Gastroesophageal sphincter (tissue), 4 donors: ENCODE data around the gene IVL. TPM values are rescaled to one million over a fixed set of nuclear protein-coding genes. Genes with fewer than 3 reads are reported as not detected.

Experiments
- ATAC-seq: fragments of 150-250 bp; one replicate; pipeline ENCODE4 v1.9.1; 2016; ENCODE audit warnings: mild to moderate bottlenecking, moderate library complexity
- H3K27ac ChIP-seq, 4 donors: fragments of 200-600 bp; sonication (generic) in 3 of 4; 1 replicate in 3 of 4; 2 replicates in 1 of 4; pipeline ENCODE4 v1.5.1; 2016 to 2019
- H3K27me3 ChIP-seq: fragments of 200-600 bp; sonication (generic); one replicate; pipeline ENCODE4 v1.5.1; 2019
- H3K36me3 ChIP-seq, 2 donors: fragments of 200-600 bp; sonication (generic); one replicate each; pipeline ENCODE4 v1.5.1; 2019; ENCODE audit warnings: control low read depth in 1 of 2
- H3K4me1 ChIP-seq, 3 donors: fragments of 200-600 bp; sonication (generic); 1 replicate in 2 of 3; 2 replicates in 1 of 3; pipeline ENCODE4 v1.5.1; 2016 to 2019; ENCODE audit warnings: control low read depth in 2 of 3
- H3K4me3 ChIP-seq, 2 donors: fragments of 200-600 bp; sonication (generic); one replicate each; pipeline ENCODE4 v1.5.1; 2019; ENCODE audit warnings: mild to moderate bottlenecking in 1 of 2, moderate library complexity in 1 of 2
- H3K9me3 ChIP-seq, 3 donors: fragments of 200-600 bp; sonication (generic); one replicate each; pipeline ENCODE4 v1.5.1; 2017 to 2019; ENCODE audit warnings: control low read depth in 2 of 3
- CTCF ChIP-seq, 4 experiments: fragments of 200-600 bp in 2 of 4; fragments of 450-650 bp in 2 of 4; sonication (generic) in 1 of 4; IDR thresholded peaks; one replicate each; pipeline ENCODE4 v1.5.1; 2017 to 2019; ENCODE audit warnings: antibody characterized with exemption in 4 of 4, mild to moderate bottlenecking in 2 of 4, moderate library complexity in 2 of 4
- EP300 ChIP-seq: sonication (generic); formaldehyde crosslinking; IDR thresholded peaks from one replicate; pipeline ENCODE4 v1.6.1; 2017; ENCODE audit warnings: antibody characterized with exemption, mild to moderate bottlenecking
- POLR2A ChIP-seq, 2 donors: fragments of 450-650 bp; IDR thresholded peaks; one replicate each; pipeline ENCODE4 v1.6.1; 2017; ENCODE audit warnings: antibody characterized with exemption in 2 of 2, mild to moderate bottlenecking in 2 of 2, moderate library complexity in 1 of 2
- POLR2AphosphoS5 ChIP-seq: sonication (generic); formaldehyde crosslinking; IDR thresholded peaks from one replicate; pipeline ENCODE4 v1.6.1; 2017; ENCODE audit warnings: antibody characterized with exemption
- WGBS, 2 donors: methylation state at CpG; one replicate each; pipeline ENCODE4 v1.1.5; 2018; ENCODE audit warnings: low coverage in 1 of 2; 5-methylcytosine and 5-hydroxymethylcytosine counted together
- total RNA-seq, 4 donors: library from RNA; depleted of rRNA; stranded (reverse); fragments of >200 nt; gene quantifications; one replicate each; pipeline ENCODE4 v1.1.0, GENCODE V29; 2016

The IVL gene
- total RNA-seq, 4 donors from 2014 or later, result 0.31 to 13.7 (median 1.1) TPM; not detected in 1

DNA sequence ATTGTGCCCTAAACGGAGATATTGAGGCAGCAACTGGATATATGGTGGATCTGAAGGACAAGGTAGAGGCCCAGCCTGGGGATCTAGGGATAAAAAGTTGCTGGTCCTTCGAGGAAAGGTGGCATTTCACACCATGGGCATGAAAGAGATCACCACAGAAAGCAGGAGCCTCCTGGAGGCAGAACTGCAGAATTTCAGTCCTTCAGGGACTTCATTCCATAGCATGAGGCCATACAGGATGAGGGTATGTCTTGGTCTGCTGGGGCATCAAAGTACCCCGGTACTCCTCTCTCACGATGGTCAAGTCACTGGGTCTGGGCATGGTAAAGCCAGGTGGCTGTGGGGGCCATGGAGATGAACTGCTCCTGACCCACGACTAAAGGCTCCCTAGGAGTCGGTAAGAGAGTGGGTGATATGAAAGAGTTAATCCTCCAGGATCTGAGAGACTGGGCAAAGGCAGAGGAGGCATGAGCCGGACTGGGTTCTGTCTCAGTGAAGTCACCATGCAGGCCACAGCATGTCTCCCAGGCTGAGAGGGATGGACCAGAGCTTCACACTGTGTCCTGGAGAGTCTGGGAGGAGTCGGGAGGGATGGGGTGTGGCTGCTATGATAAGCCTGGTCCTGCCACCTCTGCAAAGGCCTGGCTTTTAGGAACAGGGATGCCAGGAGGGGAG lies 32.8 kb downstream of the IVL start:
- 76 to 77% methylated on average over 5 to 8 of the region's 8 CpGs for WGBS, 2 donors
- no peak for ATAC-seq
- TF ChIP-seq EP300 (no peak), POLR2AphosphoS5 (no peak), POLR2A (IDR thresholded peaks at IDR 0.05) (no peak), CTCF (IDR thresholded peaks at IDR 0.05) (no peak)
- no peak overlapping the region for H3K4me3 ChIP-seq
- H3K36me3 ChIP-seq, result no peaks in the 10 kb centered on the region
- H3K27me3 ChIP-seq, result no peaks in the 10 kb centered on the region
- H3K9me3 ChIP-seq, result no peaks in the 10 kb centered on the region
- no peaks in the 10 kb centered on the region for H3K4me1 ChIP-seq
- no peak overlapping the region for H3K27ac ChIP-seq

DNA sequence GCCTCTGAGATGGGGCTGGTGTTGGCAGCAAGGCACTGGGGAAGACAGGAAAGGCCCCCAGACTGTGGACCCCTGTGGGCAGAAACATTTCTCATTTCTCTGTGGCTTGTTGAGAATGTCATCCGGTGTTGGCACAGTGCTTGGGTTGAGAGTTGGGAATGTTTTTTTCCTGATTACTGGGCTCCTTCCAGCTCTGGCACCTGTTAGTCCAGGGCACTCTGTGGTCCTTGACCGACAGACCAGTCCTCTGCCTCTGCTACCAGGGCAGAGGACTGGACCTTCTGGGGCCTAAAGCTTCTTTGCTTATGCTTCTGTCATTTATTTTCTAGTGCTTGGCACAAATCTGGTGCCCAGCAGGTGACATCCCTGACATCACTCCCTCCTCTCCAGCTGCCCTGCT lies 33.8 kb downstream of the IVL start:
- WGBS, 2 donors, result 71 to 90% methylated on average over 1 to 2 of the region's 2 CpGs
- no peak for TF ChIP-seq CTCF (IDR thresholded peaks at IDR 0.05)
- no peak for TF ChIP-seq POLR2A (IDR thresholded peaks at IDR 0.05)
- no peak for TF ChIP-seq POLR2AphosphoS5
- no peak for TF ChIP-seq EP300
- Histone ChIP-seq H3K9me3 (no peaks in the 10 kb centered on the region), H3K4me3 (no peak overlapping the region), H3K4me1 (no peaks in the 10 kb centered on the region), H3K27ac (no peak overlapping the region), H3K27me3 (no peaks in the 10 kb centered on the region), H3K36me3 (no peaks in the 10 kb centered on the region)
- ATAC-seq, result no peak

DNA sequence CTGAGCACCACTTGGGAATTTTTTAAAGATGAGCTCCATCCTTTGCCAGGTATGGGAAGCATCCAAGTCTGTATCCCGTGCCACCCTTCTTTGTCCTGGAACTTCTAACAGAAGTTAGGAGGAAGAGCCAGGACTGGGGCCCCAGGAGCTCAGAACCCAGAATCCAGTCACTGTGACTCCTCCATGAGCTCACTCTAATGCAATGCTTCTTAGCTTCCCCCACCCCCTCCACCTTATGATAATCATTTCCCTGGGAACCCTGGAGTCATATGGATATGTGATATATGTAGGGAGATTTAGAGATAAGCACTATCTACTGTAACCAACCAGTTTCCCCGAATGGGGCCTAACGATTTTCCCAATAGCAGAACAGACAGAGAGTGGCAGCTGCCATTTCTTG lies 37.9 kb downstream of the IVL start:
- H3K27me3 ChIP-seq, result no peaks in the 10 kb centered on the region
- no peak overlapping the region for H3K27ac ChIP-seq
- no peaks in the 10 kb centered on the region for H3K4me1 ChIP-seq
- no peaks in the 10 kb centered on the region for H3K9me3 ChIP-seq
- WGBS, 2 donors, result 89 to 96% methylated on average over 2 to 3 of the region's 3 CpGs
- no peak for ATAC-seq
- TF ChIP-seq POLR2A (IDR thresholded peaks at IDR 0.05) (no peak), CTCF (IDR thresholded peaks at IDR 0.05) (no peak)
- H3K36me3 ChIP-seq, result no peaks in the 10 kb centered on the region
- no peak overlapping the region for H3K4me3 ChIP-seq

GRCh38 chr1:152946651-152947256 lies 38.4 kb downstream of the IVL start, which contains the start of gene SPRR5:
TSS of gene SPRR5 (plus strand) at chr1:152947206. CDS start at chr1:152948555, 1,349 bp downstream.
- TF ChIP-seq EP300, result no peak
- TF ChIP-seq POLR2A (IDR thresholded peaks at IDR 0.05), result no peak
- TF ChIP-seq CTCF (IDR thresholded peaks at IDR 0.05), result no peak
- TF ChIP-seq POLR2AphosphoS5, result no peak
- ATAC-seq, result no peak
- WGBS, 2 donors, result 40 to 79% methylated on average over 1 to 2 of the region's 4 CpGs

DNA sequence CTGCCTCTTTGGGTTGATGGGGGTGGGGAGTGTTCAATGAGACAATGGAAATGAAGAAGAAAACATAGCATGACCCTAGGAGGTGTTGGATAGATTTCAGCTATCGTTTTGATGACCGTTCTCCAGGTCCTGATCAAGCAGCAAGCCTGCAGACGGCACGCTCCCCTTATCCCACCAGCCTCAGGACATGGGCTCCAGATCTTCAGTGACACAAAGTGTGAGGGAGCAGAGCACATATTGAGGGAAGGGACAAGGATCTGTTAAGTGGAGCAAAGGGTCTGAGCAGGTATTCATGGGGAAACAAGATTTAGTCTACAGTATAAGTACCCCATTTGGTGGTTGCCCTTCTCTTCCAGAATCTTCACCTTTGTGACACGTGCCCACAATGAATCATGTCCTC lies 43.4 kb downstream of the IVL start:
- no peak for TF ChIP-seq POLR2AphosphoS5
- no peak for TF ChIP-seq EP300
- no peak for TF ChIP-seq POLR2A (IDR thresholded peaks at IDR 0.05)
- TF ChIP-seq CTCF (IDR thresholded peaks at IDR 0.05), result no peak
- Histone ChIP-seq H3K9me3 (no peaks in the 10 kb centered on the region), H3K27ac (no peak overlapping the region), H3K36me3 (no peaks in the 10 kb centered on the region), H3K4me3 (no peak overlapping the region), H3K27me3 (no peaks in the 10 kb centered on the region), H3K4me1 (no peaks in the 10 kb centered on the region)
- no peak for ATAC-seq
- WGBS, 2 donors, result 83 to 95% methylated on average over 4 of the region's 5 CpGs

More at GRCh38 chr1:152946651-152947256, 38.4 kb downstream of the IVL start, which contains the start of gene SPRR5:
- Histone ChIP-seq H3K27me3 (no peaks in the 10 kb centered on the region), H3K4me3 (no peak within 1 kb of the TSS), H3K27ac (no peak within 1 kb of the TSS), H3K36me3 (no peaks in the 10 kb centered on the region), H3K4me1 (no peaks in the 10 kb centered on the region), H3K9me3 (no peaks in the 10 kb centered on the region)
